Duodenal mucosa (tissue), 2 donors: Measurements from ENCODE around the gene CCDC15.
"Not testable (repeated sequence)": the region's sequence is repeated elsewhere in the genome, so short reads cannot be mapped to it uniquely, and the experiment has no call there.

Source experiments
- H3K27ac ChIP-seq: one replicate; pipeline ENCODE4 v1.7.0; 2013; ENCODE audit warnings: low read depth, low read length
- H3K27me3 ChIP-seq, 2 donors: one replicate each; pipeline ENCODE4 v1.7.0; 2013; ENCODE audit warnings: low read length in 2 of 2, control low read depth in 1 of 2; ENCODE audit not compliant: insufficient read depth in 2 of 2, control insufficient read depth in 1 of 2
- H3K36me3 ChIP-seq, 2 donors: one replicate each; pipeline ENCODE4 v1.7.0; 2013; ENCODE audit warnings: low read length in 2 of 2, control low read depth in 1 of 2; ENCODE audit not compliant: insufficient read depth in 2 of 2, control insufficient read depth in 1 of 2
- H3K4me1 ChIP-seq, 2 donors: one replicate each; pipeline ENCODE4 v1.7.0; 2013; ENCODE audit warnings: low read length in 2 of 2, control low read depth in 1 of 2; ENCODE audit not compliant: insufficient read depth in 2 of 2, control insufficient read depth in 1 of 2
- H3K4me3 ChIP-seq, 2 donors: one replicate each; pipeline ENCODE4 v1.7.0; 2013; ENCODE audit warnings: low read length in 2 of 2, low read depth in 1 of 2
- H3K9ac ChIP-seq, 2 donors: one replicate each; pipeline ENCODE4 v1.7.0; 2013; ENCODE audit warnings: low read length in 2 of 2, low read depth in 1 of 2
- H3K9me3 ChIP-seq, 2 donors: one replicate each; pipeline ENCODE4 v1.7.0; 2013; ENCODE audit warnings: low read length in 2 of 2, control low read depth in 1 of 2; ENCODE audit not compliant: control insufficient read depth in 1 of 2

Gene CCDC15

GRCh38 chr11:125036933-125037332, 82.9 kb downstream of the CCDC15 start:
- no peak overlapping the region for H3K9ac ChIP-seq
- H3K27ac ChIP-seq = no peak overlapping the region
- no peaks in the 10 kb centered on the region for H3K36me3 ChIP-seq
- H3K27me3 ChIP-seq = no peaks in the 10 kb centered on the region
- no peaks in the 10 kb centered on the region for H3K9me3 ChIP-seq
- no peaks in the 10 kb centered on the region for H3K4me1 ChIP-seq
- no peak overlapping the region for H3K4me3 ChIP-seq

GRCh38 chr11:125049164-125049792, 95.3 kb downstream of the CCDC15 start:
- no peak overlapping the region for H3K9ac ChIP-seq
- no peak overlapping the region for H3K27ac ChIP-seq
- H3K36me3 ChIP-seq = no peaks in the 10 kb centered on the region
- no peaks in the 10 kb centered on the region for H3K27me3 ChIP-seq
- no peak overlapping the region for H3K4me3 ChIP-seq
- no peaks in the 10 kb centered on the region for H3K9me3 ChIP-seq
- no peaks in the 10 kb centered on the region for H3K4me1 ChIP-seq

DNA sequence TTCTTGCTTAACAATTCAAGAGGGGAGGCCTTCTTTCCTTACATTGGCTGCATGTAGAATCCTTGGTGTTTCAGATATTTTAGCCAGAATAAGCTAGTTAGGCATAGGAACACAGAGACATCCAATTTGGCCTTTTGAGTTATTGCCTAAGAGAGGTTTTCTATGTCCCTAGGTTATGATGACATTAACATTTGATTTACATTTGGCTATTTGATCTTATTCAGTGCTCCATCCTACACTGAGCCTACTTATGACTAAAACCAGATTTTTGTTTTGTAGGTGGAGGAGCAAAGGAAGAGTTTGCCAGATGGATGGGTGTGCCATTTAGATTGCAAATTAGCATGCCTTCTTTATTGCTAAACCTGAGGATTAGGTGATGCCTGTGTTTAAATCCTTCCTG, 98.0 kb downstream of the CCDC15 start:
- no peaks in the 10 kb centered on the region for H3K9me3 ChIP-seq
- no peak overlapping the region for H3K4me3 ChIP-seq
- H3K27me3 ChIP-seq = no peaks in the 10 kb centered on the region
- H3K4me1 ChIP-seq = peaks cover 0 to 6% of the 10 kb centered on the region in 2 donors
- no peak overlapping the region for H3K9ac ChIP-seq
- H3K36me3 ChIP-seq = no peaks in the 10 kb centered on the region
- no peak overlapping the region for H3K27ac ChIP-seq

GRCh38 chr11:125053167-125053566, 99.2 kb downstream of the CCDC15 start:
- H3K9me3 ChIP-seq = no peaks in the 10 kb centered on the region
- H3K9ac ChIP-seq = no peak overlapping the region
- no peak overlapping the region for H3K4me3 ChIP-seq
- peaks cover 8 to 13% of the 10 kb centered on the region in 2 donors for H3K4me1 ChIP-seq
- no peak overlapping the region for H3K27ac ChIP-seq
- H3K36me3 ChIP-seq = no peaks in the 10 kb centered on the region
- no peaks in the 10 kb centered on the region for H3K27me3 ChIP-seq

DNA sequence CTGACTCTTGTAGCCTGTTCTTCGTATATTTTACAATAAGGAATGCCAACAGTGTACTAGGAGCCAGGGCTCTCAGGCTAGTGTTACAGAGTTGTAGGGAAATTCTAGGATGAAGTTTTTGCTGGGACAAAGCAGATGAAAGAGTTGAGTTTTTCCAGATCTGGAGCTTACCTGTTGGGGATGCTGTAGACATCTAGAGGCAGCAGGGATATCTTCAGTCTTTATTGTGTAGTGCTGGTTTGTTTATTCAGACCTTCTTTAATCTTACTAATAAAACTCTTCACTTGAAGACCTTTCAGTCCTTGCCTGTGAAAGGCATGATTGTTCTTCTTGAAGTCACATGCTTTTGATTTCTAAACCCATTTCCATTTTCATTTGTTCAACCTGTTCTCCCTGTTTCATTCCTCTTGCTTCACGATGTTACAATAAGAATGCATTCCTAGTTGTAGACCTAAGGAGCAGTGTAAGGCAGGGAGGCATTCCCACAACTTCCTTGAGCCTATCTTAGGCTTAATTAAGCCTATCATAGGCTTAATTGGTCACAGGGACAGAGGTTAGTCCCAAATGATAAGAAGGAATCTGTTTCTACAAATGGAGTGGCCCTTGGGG, 101.2 kb downstream of the CCDC15 start:
- no peaks in the 10 kb centered on the region for H3K27me3 ChIP-seq
- peaks cover 8 to 13% of the 10 kb centered on the region in 2 donors for H3K4me1 ChIP-seq
- no peaks in the 10 kb centered on the region for H3K9me3 ChIP-seq
- no peak overlapping the region for H3K27ac ChIP-seq
- no peak overlapping the region for H3K9ac ChIP-seq
- H3K4me3 ChIP-seq = no peak overlapping the region
- H3K36me3 ChIP-seq = no peaks in the 10 kb centered on the region

DNA sequence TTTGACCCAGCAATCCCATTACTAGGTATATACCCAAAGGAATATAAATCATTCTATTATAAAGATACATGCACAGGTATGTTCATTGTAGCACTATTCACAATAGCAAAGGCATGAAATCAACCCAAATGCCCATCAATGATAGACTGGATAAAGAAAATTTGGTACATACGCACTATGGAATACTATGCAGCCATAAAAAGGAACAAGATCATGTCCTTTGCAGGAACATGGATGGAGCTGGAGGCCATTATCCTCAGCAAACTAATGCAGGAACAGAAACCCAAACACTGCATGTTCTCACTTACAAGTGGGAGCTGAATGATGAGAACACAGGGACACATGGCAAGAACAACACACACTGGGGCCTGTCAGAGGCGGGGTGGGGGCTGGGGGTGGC, 102.1 kb downstream of the CCDC15 start:
- not testable (repeated sequence) for H3K27ac ChIP-seq, H3K4me3 ChIP-seq, H3K9me3 ChIP-seq, H3K36me3 ChIP-seq, H3K27me3 ChIP-seq, H3K9ac ChIP-seq
- H3K4me1 ChIP-seq = peaks cover 8 to 13% of the 10 kb centered on the region in 2 donors

DNA sequence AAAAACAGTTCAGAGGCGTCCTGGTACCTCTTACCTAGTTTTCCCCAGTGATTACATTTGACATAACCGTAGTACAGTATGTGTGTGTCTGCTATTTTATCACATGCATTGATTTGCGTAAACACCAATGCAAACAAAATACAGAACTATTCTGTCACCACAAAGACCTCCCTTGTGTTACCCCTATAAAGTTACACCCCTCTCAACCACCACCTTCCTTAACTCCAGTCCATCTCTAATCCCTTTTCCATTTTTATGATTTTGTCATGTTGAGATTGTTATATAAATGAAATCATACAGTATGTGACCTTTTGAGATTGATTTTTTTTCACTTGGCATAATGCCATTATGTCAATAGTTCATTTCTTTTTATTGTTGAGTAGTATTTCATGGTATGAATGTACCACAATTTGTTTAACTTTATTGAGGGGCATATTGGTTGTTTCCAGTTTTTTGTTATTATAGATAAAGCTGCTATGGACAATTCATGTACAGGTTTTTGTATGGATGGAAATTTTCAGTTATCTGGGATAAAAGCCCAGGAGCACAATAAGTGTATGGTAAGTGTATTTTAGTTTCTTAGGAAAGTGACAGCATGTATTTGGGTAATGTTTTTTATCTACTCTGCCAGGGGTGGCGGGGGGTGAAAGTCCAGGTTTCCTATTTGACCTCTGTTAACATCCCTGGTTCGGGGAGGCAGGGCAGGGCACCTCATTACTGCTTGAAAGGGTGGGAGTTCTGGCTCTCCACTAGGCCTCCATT, 103.1 kb downstream of the CCDC15 start:
- Histone ChIP-seq H3K4me1 (peaks cover 8 to 13% of the 10 kb centered on the region in 2 donors), H3K27me3 (no peaks in the 10 kb centered on the region), H3K9ac (no peak overlapping the region), H3K27ac (no peak overlapping the region), H3K9me3 (no peaks in the 10 kb centered on the region), H3K4me3 (no peak overlapping the region), H3K36me3 (no peaks in the 10 kb centered on the region)

DNA sequence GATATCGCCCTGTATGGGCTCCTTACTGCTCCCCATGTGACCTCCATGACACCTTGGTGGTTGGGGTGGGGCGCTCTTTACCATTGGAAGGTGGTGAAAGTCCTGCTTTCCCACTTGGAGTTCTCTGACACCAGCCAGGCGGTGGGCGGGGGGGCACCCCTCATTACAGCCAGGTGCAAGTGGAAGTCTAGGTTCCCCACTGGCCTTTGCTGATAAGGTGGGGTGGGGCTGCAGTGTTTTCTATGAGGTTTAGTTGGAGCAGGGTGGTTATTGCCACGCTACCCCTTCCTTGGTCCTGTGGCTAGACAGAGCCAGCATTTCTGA, 103.7 kb downstream of the CCDC15 start:
- Histone ChIP-seq H3K9me3 (no peaks in the 10 kb centered on the region), H3K27me3 (no peaks in the 10 kb centered on the region), H3K4me1 (peaks cover 8 to 13% of the 10 kb centered on the region in 2 donors), H3K9ac (no peak overlapping the region), H3K36me3 (no peaks in the 10 kb centered on the region), H3K27ac (no peak overlapping the region), H3K4me3 (no peak overlapping the region)

DNA sequence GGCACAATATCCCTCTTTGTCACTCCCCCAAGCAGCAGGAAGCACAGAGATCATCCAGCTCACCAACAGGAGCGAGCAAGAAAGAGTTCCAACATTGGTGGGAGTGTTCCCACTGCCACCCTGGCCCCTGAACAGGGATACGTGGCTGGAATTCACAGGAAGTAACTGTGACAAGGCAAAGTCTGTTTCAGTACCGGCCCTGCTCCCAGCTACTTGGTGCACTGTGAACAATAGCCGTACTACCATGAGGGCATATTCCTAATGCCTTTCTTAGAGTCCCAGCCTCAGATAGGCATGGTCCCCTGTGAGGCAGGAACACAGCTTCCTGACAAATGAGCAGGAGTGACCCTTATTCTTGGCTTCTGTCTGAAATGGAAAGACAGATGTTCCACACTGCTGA, 107.3 kb downstream of the CCDC15 start:
- Histone ChIP-seq H3K9me3 (no peaks in the 10 kb centered on the region), H3K36me3 (no peaks in the 10 kb centered on the region), H3K4me1 (peaks cover 14 to 19% of the 10 kb centered on the region in 2 donors), H3K9ac (no peak overlapping the region), H3K27ac (no peak overlapping the region), H3K27me3 (peaks cover 0 to 8% of the 10 kb centered on the region in 2 donors), H3K4me3 (no peak overlapping the region)

DNA sequence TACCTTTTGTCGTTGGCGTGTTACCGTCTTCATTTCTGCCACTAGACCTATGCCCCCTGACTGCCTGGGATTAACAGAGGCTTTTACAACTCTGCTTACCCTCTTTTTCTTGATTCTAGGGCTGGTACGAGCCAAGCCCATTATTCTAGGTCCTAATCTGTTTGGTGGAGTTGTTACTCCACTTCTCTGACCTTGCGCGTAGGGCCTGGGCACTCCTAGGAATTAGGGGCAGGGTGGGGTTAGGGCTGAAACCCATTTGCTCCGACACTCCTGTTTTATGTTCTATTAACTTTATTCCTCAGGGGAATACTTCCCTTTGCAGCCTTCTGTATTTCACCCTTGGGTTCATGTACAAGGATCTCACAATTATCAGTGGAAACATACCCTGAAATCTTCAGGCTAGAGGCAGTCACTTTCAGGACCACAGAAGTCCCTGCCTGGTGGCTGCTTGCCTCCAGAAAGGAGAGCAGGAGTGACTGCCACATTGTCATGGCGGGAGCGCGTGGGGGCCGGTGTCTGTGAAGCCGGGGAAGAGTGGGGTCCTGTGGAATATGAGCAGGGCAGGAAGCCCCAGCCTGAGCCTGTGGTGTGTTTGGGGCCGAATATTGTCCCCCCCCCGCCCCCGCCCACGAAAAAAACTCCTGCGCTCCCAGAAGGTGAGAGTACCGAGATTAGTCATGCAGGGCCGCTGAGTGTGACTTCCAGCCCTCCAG, 108.4 kb downstream of the CCDC15 start:
- peak overlapping the region; percentile 79 to 86 for H3K4me3 ChIP-seq
- peaks cover 10 to 13% of the 10 kb centered on the region in 2 donors for H3K4me1 ChIP-seq
- no peaks in the 10 kb centered on the region for H3K36me3 ChIP-seq
- peaks cover 0 to 8% of the 10 kb centered on the region in 2 donors for H3K27me3 ChIP-seq
- no peaks in the 10 kb centered on the region for H3K9me3 ChIP-seq
- no peak overlapping the region for H3K27ac ChIP-seq
- peak overlapping the region; percentile 63 to 76 for H3K9ac ChIP-seq
